Fibroblast of skin of left biceps (primary cell): Measurements from ENCODE around the gene FRS3.
"Not testable (repeated sequence)": the region's sequence is repeated elsewhere in the genome, so short reads cannot be mapped to it uniquely, and the experiment has no call there.

Experiments used
- DNase-seq, 2 experiments: peaks; one replicate each; pipeline ENCODE4 v3.0.0-alpha.2; 2013; ENCODE audit warnings: low read depth in 2 of 2

FRS3 gene

DNA sequence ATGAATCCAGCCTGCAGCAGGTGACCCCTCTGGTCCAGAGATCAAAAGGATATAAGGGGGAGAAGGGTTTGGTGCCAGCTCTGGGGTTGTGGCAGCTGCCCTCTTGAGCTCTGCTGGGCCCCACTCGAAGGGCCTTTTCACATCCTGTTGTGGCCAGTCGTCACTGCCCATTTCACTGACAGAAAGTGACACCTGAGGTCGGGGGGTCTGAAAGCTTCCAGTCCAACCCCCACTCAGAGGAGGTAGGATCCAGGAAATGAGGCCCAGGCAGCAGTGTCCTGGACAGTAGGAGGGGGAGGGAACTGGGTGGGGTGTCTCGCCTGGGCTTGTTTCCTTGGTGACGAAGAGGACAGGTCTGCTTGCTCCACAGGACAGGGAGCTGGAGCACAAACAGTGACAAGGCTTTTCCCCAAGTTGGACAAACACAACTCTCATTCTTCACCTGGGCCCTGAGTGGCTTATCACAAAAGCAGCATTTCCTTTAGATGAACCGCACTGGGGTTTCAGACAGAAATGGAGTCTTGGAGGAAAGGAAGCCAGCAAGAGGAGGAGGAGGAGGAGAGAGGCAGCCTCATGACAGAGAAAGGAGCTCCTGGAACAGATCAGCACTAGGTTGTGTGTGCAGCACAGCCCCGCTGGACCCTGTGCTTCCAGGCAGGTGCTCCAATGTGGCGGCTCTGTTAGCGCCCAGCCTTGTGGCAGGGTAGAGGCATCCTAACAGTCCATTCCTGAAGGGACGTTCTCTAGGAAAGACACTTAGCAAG is 11.0 kb downstream of the FRS3 start:
- no peak for DNase-seq

DNA sequence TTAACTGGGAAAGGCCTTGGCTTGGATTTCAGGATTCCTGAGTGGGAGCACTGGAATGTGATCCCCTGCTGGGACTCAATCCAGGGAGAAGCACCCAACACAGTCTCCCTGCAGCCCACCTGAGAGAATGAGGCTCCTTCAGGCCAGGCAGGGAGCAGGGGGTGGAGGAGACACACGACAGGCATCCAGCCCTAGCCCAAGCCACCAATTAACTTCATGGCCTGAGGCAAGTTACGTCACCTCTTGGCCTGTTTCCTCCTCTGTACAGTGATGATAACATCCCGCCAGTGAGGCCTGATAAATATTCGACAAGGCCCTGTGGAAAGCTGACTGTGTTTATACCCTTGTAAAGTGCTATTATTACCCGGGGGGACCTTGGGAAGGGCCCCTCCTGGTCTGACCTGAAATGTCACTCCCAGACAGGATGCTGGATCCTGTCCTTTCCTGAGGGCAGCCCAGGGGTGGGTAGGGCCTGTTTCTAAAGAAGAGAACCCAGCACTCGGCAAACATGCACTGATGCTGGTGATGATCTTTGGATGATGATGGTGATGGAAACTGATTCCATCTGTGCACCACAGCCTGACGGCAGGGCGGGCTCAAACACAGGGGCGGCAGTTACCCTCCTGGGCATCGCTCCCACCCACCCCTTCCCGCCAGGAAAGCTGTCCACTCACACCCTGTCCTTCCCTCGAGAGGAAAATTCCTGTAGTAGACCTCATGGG is 12.4 kb downstream of the FRS3 start:
- no peak for DNase-seq

DNA sequence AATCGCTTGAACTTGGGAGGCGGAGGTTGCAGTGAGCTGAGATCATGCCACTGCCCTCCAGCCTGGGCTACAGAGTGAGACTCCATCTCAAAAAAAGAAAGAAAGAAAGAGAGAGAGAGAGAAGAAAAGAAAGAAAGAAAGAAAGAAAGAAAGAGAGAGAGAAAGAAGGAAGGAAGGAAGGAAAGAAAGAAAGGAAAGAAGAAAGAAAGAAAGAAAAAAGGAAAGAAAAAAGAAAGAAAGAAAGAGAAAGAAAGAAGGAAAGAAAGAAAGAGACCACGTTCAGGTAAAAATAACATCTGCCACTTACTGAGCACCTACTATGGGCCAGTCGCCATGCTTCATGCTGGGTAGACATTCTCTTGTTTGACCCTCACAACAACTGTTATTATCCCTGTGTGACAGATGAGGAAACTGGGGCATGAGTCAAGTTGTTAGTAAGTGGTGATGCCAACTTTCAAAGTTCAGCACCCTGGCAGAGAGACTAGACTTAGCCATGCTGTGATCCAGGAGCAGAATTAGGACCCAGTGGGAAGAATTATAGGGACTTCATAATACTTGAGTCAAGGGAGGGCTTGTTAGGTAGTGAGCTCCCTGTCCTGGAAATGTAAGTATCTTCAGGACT is 13.5 kb downstream of the FRS3 start:
- not testable (repeated sequence) for DNase-seq

DNA sequence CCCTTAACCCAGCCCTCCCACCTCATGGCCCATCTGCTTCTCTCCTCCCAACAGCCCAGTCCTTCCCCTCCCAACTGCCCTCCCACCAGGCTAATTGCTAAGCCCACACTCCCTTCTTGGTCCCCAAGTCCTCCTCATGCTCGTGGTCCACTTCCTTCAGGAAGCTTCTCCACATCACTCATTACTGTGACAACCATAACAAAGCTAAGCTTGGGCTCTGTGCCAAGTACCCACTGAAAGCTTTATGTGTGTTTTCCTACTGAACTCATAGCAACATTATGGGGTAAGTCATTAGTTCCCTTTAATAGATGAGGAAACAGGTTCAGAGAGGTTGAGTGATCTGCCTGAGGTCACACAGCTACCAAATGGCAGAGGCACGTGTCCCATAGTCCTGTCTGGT is 16.2 kb downstream of the FRS3 start:
- no peak for DNase-seq

DNA sequence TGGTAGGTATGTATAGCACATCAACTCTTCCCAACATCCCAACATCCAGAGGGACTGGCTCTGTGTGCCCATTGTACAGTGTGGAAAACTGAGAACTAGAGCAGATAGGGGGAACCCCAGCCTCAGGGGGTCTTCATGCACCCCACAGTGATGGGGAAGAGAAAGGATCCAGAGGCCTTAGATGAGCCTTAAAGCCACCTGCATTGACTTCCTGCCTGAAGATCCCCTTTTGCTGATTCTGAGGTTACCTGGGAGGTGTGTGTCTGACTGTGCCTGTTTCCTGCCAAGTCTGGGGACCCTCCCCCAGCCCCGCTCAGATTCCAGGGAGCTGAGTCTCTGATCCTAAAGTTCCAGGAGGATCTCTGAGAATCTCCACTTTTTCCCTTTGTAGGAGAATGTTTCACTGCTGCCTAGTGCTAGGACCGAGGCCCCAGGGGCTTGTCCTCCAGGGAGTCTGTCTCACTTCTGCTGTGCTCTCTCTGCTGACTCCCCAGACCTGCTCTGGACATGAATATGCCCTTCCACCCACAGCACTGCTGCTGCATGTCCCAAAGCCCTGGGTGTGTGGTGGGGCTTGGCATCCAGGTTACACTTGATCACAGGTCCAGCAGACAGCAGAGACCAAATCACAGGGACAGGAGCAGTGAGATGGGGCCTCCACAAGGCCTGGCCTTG is 19.7 kb downstream of the FRS3 start:
- DNase-seq = no peak

DNA sequence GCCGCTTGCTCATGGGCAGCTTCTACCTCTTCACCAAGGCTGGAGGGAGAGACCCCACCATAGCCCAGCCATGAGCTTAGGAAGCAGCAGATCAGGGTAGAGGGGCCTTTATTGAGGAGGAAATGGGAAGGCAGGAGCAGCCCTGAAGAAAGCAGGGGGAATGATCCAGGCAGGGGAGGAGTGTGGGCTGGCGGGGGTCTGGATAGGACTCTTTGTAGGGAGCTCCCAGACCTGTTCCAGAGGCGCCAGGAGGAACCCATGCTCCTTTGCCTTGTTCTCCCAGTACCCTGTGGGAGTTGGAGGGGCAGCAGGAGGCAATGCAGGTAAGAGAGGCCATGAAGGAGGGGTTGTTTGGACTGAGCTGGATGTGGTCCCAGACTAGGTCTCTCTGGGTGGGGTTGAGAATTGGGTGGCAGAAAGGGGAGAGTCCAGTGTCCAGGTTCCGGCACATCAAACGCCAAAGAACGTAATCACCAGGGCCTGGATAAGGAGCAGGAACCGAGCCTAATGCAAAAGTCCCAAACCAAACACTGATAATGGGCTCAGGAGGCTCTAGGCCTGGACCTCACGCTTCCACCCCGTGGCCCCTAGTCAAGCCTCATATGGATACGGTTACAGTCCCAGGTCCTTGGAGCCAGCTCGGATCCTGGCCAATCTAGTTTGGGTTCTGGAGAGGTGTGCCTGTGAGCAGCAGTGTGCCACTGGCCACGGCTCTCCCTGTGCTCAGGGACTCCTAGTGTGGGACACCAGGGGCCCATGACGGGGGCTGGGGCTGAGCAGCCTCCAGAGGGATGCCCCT is 20.4 kb downstream of the FRS3 start:
- DNase-seq = no peak

DNA sequence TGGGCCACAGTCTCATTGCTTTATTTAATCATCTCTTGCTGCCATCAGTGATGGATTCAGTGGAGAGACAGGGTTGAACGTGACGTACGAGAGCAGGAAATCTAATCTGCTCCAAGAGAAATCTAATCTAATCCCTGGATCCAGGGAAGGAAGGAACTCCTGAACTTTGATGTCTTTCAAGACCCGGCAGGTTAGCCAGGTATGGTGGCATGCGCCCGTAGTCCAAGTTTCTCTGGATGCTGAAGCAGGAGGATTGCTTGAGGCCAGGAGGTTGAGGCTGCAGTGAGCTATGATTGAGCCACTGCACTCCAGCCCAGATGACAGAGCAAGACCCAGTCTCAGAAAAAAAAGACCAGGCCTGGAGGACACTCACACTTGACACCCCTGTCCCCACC is 21.1 kb downstream of the FRS3 start:
- DNase-seq = no peak

DNA sequence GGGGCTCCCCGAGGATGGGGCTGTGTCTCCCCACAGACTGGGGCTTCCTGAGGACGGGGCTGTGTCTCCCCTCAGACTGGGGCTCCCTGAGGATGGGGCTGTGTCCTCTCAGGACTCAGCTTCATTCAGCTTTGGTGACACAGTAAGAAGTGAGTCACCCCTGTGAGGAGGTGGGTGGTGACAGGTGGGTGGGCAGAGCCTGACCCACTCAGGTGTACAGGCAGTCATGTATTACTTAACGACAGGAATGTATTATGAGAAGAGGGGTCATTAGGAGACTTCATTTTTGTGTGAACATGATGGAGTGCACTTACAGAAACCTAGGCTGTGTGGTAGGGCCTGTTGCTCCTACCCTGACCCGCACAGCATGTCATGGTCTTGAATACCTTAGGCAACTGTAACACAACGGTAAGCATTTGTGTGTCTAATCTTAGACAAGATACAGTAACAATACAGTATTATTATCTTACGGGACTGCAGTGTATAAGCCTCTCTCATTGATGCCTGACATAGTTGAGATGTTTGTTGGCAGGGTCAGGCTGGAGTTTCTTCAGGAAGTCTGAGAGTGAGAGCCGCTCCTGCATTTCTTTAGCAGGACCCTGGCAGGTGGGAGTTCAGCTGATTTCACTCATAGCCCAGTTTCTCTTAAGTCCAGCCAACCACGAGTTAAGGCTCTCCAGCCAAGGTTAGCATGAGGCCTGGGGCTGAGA is 21.6 kb downstream of the FRS3 start:
- no peak for DNase-seq

DNA sequence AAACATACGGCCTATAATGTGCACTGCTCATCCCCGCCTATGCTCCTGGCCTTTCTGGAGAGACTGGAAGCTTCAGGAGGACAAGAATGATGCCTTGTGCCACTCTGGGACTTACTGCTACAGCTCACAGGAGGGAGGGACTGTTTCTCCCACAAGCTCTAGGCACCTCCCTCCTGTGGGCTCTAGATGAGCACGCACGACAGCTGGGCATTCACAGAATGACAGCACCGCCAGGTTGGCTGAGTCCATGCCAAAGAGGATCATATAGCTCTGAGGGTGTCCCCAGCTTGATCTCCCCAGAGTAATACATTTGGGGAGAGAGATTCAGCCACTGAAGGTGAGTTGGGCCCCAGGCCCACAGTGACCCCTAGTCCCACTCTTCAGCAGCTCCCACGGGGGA is 22.4 kb downstream of the FRS3 start:
- DNase-seq = no peak

DNA sequence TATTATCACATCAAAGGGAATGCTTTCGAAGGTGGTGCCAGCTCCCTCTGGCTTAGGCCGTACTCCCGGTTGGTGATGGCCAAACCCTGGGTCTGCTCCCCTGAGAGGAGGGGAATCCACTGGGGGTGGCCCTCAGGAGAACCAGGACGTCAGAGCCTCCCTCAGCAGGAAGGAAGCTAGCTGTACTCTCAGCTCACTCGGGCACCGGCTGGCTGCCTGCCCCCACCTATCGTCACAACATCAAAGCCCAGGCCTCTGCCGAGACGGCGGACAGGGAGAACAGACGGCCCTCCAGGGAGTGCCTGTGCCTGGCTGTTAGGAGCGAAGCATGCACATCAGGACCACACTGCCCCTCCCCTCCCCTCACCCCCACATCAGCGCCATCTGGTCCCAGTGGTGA is 23.3 kb downstream of the FRS3 start:
- DNase-seq = no peak

DNA sequence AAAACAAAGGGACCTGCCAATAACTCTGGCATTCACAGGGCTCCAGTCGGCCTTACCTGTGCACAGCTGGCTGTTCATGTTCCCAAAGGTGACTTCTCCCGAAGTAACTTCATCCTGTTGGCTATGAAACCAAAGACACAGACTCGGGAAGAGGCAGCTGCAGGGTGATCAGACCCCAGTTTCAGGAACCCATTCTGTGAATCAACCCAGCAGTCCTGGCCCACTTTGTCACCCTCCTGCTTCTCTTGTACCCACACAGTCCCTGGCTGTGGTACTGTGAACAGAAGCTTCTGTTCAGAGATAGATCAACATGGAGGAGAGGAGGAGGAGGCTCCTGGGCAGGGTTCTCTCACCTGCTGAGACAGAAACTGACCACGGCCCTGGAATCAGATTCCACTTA is 23.8 kb downstream of the FRS3 start:
- DNase-seq = no peak

DNA sequence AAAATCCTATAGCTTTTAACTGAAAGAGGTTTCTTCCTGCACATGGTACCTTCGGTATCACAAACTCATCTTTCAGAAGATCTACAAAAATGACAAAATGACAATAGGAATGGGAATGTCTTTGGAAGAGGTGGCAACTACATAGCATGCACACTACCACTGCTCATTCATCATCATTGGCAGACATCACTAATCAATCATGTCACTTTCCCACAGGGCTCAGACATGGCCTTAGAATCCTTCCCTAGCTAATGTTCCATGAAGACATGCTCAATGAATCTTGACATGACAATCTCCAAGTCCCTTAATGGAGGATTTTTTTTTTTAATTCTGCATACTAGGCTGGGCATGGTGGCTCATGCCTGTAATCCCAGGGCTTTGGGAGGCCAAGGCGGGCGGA is 29.3 kb downstream of the FRS3 start:
- no peak for DNase-seq

DNA sequence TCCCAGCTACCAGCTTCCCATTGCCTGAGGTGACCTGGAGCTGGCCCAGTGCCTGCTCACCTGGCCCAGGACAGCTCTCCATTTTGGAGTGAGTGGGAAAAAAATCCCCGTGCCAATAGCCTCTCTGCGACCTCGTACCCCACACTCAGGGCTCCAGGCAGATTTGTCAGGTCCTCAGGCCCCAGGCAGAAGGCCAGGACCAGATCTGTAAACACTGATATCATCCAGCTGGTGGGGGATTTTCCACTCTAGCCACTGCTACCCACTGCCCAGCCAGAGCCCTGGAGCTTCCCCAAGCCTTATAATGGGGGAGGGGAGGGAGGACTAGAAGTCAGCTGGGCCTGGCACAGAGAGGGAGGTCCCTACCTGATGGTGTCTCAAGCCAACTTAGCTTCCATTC is 31.2 kb downstream of the FRS3 start:
- no peak for DNase-seq

DNA sequence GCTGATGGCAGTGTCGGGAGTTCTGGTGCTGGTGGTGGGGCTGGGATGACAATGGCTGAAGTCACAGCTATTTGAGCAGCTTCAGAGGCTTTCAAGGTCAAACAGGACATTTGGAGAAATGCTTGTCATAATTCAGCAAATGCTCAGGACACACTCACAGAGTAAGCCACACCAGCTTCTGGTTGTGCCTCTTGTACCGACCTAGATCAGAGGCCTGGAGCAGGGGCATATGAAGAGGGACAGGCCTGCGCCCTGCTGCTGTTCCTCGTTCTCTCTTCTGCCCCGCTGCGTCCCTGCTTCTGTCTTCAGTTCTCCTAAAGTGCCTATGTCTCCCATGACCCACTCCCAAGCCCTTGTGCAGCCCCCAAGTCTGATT is 31.6 kb downstream of the FRS3 start:
- no peak for DNase-seq

DNA sequence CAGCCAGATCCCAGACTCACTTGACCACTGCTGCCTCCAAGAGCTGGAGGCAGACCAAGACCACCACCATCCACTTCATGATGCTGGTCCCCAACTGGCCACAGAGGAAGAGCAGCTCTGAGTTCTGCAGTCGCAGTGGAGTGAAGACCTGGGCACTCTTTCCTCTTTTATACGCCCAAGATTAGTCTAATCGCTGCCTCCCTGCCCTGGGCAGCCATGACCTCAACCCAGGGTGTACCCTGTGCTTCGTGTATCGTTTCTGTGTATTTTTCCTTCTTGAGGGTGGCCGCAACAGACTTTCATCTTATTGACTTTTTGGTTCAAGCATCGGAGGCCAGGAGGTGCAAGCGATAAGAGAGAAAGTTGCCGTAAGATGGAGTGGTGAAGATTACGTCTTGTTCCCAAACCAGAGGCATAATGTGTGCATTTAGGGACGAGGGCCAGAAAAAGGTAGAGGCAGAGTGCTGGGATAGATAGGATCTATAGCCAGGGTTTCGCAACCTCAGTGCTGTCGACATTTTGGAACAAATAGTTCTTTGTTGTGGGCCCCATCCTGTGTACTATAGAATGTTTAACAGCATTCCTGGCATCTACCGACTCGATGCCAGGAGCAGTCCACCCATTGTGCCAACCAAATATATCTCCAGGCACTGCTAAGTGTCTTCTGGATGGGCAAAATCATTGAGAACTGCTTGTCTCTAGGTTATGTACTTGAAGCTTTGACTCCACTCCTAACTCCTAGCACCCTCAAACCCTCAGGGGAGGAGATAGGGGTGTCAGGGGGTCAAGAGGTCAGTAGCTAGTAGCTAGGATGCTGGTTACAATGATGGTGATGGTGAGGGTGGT is 32.2 kb downstream of the FRS3 start, which contains the start of gene PGC:
Gene PGC (minus strand): TSS at position 142 of the 846 bp plus-strand sequence. CDS start 63 bp downstream, at position 79.
- DNase-seq = no peak

DNA sequence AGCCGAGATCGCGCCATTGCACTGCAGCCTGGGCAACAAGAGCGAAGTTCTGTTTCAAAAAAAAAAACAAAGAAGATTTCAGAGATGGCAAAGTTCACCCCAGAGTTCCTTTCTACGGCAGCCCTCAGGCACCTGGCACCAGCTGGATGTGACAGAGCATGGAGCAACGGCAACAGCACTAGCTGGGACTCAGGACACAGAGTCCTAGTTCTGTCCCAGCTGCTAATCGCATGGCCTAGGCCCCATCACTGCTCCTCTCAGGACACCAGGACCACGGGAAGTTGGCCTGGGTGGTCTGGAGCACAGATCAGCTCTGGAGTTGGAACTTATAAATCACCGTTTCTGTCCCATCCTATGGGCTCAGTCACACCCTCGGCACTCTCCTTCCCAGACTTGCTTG is 33.6 kb downstream of the FRS3 start:
- no peak for DNase-seq

DNA sequence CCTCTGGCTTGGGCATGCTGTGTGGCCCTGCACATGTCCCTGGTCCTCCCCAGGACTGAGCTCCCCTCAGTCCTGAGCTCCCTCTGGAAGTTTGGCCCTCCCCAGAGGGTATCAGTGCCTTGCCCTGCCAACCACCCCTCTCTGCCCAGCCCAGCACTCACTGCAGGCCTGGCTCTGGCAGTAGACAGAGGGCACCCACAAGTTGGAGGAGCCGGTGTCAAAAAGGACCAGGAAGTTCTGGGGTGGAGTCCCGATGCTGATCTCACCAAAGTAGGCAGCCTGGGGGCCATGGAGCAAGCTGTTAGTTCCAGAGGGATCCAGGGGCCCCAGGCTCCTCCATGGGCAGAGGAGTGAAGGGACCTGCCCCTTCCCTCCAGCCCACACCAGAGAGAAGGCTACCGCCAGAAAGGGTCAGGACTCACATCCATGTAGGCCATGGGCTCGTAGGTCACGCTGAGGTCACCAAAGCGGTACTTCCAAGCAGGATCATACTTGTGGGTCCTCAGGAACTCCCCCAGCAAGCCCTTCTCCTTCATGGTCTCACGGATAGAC is 35.4 kb downstream of the FRS3 start:
- DNase-seq = no peak

DNA sequence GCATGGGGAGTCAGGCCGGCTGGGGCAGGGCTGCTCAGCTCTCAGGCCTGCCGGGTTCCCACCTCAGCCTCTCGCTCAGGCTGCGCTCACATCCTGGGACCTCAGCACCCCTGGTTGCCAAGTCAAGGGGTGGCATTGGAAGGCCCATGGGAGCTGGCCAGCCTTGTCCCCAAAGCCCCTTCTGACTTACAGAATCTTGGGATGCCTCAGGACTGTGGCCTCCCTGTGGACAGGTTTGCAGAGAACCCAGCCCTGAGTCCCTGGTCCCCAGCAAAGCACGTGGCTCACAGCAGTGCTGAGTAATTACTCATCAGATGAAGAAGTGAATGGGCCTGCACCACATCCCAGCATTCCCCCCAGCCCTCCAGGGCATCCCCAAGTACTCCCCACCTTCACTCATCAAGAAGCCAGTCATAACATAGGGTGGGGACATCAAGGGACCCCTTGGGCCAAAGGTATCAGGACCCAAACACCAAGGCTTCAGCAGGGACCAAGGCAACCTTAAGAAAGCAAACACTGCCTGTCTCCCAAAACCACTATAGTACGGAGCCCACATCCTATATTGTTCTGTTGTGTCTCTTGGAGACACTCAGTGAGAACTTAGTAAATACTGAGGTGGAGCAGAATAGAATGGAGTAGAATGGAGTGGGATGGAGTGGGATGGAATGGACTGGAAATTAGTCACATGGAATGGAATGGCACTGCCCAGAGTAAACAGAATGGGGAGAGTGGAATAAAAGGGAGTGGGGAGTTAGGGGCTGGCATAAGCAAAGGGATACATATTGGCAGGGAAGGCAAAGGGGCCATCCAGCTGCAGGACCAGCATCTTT is 36.1 kb downstream of the FRS3 start:
- DNase-seq = no peak
